LNCaP clone FGC (cell line): ENCODE data around the gene HOXB4.
A peak's percentile ranks its signal among the peaks of the same experiment; 100 is the strongest.

Experiments
- DNase-seq: peaks from one replicate; pipeline ENCODE4 v3.0.0-alpha.2; 2011; ENCODE audit warnings: low read depth
- H3K4me3 ChIP-seq: 2 replicates; pipeline ENCODE4 v1.5.1; 2011; ENCODE audit warnings: mild to moderate bottlenecking, low read depth, low read length, control low read depth
- TF ChIP-seq, protein P1 (sequence below): IDR thresholded peaks from 2 replicates; pipeline ENCODE4 v1.5.1; 2012; ENCODE audit warnings: mild to moderate bottlenecking; ENCODE audit not compliant: control insufficient read depth, insufficient read depth; ENCODE audit errors: extremely low read depth

Gene HOXB4

GRCh38 chr17:48613862-48614694 lies 35.9 kb upstream of the HOXB4 start:
- H3K4me3 ChIP-seq, result no peak overlapping the region
- TF ChIP-seq, protein P1, sequence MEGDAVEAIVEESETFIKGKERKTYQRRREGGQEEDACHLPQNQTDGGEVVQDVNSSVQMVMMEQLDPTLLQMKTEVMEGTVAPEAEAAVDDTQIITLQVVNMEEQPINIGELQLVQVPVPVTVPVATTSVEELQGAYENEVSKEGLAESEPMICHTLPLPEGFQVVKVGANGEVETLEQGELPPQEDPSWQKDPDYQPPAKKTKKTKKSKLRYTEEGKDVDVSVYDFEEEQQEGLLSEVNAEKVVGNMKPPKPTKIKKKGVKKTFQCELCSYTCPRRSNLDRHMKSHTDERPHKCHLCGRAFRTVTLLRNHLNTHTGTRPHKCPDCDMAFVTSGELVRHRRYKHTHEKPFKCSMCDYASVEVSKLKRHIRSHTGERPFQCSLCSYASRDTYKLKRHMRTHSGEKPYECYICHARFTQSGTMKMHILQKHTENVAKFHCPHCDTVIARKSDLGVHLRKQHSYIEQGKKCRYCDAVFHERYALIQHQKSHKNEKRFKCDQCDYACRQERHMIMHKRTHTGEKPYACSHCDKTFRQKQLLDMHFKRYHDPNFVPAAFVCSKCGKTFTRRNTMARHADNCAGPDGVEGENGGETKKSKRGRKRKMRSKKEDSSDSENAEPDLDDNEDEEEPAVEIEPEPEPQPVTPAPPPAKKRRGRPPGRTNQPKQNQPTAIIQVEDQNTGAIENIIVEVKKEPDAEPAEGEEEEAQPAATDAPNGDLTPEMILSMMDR, result no peak
- DNase-seq, result no peak

DNA sequence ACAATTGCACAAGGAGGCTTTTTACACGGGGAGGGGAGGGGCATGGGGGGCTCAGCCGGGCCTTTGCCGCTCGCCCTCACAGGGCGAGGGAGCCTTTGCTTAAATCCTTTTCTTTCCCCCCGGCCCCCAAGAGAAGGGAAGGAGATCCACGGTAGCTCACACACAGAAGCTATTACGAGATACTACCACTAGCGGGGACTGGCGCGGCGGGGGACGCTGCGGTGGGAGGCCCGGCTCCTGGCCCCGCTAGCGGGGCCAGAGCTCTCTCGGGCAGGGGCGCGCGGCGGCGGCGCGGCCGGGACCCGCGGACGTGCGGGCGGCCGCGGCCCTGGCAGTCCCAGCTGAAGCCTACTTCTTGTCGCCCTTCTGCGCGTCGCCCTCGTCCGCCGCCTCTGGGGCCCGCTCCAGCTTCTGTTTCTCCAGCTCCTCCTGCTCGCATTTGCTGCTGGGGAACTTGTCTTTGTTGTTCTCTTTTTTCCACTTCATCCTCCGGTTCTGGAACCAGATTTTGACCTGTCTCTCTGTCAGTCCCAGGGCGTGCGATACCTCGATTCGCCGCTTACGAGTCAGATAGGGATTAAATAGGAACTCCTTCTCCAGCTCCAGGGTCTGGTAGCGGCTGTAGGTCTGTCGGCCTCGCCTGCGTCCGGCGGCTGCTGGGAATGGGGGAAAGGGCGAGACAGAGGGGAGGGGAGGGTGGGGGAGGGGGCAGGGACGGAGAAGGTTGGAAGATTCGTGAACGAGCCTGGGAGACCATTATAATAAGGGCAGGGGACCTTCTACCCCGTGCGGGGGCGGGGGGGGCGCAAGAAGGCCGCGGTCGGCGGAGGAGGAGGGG lies 34.9 kb upstream of the HOXB4 start:
- TF ChIP-seq, protein P1, result no peak
- no peak for DNase-seq
- no peak overlapping the region for H3K4me3 ChIP-seq

DNA sequence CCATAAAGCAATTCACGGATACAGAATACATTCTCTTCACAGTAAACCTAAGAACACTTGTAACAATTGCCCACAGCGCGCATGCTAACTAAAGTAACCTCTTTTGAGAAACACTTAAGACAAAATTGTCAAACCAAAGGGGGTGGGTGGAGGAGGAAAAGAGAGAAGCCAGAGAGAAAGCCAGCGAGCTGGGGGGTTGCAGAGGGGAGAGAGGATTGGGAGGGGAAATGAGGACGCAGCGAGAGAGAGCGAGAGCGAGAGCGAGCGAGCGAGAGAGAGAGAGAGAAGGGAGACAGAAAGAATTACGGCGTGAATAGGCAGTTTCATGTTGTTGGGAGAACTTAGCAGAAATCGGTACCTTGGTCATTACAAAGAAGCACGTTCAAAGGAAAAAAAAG lies 34.3 kb upstream of the HOXB4 start:
- no peak overlapping the region for H3K4me3 ChIP-seq
- DNase-seq, result no peak
- TF ChIP-seq, protein P1, result no peak

DNA sequence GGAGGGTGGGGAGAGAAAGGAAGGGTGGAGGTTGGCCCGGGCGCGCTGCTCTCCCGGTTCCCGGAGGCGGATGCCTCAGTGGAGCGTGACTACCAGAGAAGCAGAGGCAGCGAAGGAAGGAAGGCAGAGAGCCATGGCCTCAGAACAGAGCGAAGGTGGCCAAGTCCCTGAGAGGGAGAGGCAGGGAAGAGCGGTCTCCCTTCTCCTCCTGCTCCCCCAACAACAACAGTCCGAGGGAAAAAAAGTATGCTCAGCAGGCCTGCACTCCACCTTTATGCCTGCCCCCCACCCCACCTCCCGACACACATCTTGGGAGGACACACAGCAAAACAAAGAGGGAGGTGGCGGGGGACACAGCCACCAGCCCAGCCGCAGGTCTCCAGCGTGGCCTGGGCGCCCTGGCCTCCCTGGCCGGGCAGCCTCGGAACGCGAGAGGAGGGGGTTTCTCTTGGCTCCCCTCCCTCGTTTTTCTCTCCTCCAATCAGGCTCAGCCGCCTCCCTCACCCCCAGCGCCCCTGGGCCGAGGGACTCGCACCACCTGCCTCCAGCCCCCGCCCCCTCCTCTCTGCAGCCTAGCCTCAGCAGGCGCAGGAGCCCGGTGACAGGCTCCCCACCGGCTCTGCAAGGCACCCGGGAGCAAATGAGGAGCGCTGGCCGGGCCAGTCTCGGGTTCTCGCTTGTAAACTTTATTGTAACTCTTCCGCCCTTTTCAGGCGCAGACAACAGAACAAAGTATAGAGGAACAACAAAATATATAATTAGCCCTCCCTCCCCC lies 33.7 kb upstream of the HOXB4 start:
- TF ChIP-seq, protein P1, result no peak
- H3K4me3 ChIP-seq, result no peak overlapping the region
- DNase-seq, result no peak

DNA sequence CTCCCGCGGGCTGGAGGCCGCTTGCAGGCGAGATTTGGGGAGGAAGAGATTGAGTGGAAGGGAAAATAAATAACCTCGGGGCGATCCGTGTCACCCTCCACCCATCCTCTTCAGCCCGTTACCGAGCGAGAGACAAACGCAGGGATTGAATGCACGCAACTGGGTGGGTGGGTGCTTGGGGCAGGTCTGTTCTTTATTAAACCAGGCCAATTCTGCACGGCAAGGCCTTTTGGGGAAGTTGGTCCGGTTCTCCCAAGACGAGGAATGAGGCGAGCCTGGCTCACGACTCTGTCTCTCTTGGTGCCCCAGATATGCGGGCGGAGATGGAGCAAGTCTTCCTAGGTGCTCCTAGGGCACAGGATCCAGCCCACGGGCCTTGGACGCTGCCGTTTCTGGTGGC lies 33.1 kb upstream of the HOXB4 start:
- TF ChIP-seq, protein P1, result no peak
- H3K4me3 ChIP-seq, result no peak overlapping the region

DNA sequence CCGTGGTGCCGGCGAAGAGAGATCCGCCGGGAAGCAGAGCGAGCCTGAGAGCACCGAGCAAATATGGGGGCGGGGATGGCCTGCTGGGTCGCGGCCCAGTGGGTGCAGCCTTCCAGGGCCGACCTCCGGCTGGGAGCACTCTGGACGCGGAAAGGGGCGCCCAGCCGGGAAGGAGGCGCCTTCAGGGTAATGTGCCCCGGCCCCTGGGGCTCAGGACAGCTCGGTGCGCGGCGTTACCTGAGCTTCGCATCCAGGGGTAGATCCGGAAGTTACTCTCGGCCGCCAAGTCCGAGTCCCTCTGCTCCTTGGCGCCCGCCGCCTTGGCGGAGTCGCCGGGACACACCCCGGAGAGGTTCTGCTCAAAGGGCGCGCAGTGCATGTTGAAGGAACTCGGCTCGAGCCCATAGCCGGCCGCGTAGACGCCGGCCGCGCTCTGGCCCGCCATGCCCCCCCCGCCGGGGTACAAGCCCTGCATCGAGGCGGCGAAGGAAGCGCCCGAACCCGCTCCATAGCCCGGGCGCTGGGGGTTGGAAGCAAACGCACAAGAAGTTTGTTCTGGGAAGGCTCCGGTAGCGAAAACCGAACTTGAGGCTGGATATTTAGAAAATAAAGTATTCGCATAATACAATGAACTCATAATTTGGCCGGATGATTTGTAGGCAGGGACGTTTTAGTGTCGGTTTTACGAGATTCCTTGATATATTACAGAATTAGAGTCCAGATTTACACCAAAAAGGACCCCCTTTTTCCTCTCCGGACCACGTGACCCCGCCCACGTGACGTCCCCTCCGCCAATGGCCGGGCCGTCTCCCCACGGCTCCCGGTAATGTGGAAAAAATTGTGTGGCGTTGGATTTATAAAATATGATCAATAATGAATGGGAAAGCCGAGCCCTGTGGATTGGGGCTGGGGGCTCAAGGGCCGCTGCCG lies 32.4 kb upstream of the HOXB4 start, which contains the start of gene HOXB7:
Gene HOXB7 (minus strand): TSS at position 736 of the 930 bp plus-strand sequence. CDS start 99 bp downstream, at position 637.
- TF ChIP-seq, protein P1, result no peak
- peak within 1 kb of the TSS; percentile 48 for H3K4me3 ChIP-seq
- DNase-seq, result no peak

More for the DNA sequence above, 33.1 kb upstream of the HOXB4 start:
- DNase-seq, result no peak
